Measurements from ENCODE around the gene TDRD9. TPM values are rescaled to one million over a fixed set of nuclear protein-coding genes. Genes with fewer than 3 reads are reported as not detected.

The TDRD9 gene
- total RNA-seq, 1 experiment from 2014 or later, result 0.07 TPM

DNA sequence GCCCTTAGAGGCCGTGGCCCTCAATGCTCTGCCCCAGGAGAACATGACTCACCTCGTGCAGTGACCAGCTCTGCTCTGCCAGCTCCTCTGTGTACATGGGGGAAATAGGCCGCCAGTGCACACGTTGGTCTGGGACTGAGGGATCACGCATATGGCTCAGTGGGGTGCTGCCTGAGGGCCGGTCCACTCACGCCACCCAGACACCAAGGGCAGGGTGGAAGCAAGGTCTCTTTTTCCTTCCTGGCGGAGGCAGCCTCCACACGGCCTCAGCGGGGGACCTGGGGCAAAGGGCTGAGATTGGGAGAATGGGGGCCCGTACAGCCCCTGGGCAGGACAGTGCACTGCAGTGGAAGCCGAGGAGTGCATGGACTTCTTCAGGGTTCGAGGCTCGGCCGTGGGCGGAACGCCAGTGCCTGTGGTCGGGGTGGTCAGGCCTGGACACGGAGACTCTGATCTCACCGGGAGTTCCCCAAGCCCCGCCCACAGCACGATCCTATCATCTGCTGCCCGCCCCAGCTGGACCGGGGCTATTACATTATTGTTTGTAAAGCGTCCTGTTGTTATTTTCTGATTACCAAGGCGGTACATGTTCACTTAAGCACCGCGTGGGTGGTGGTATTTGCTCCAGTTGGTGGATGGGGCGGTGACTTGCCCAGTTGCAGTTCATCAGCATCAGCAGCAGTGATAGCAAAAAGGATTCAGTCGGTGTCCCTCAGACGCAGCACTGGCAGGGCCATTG is 38.8 kb upstream of the TDRD9 start:
- Histone ChIP-seq H3K9ac (ENCODE audit: low read length) (no peak overlapping the region), H3K27ac (ENCODE audit: low read length) (no peak overlapping the region), H4K20me1 (ENCODE audit: low read length) (no peaks in the 10 kb centered on the region), H3K9me3 (ENCODE audit: low read length) (no peaks in the 10 kb centered on the region), H3K4me1 (ENCODE audit: insufficient read depth, low read length) (0 out of 2 replicates have a peak, but pooled peaks cover 3% of the 10 kb centered on the region), H3K79me2 (ENCODE audit: low read length) (no peaks in the 10 kb centered on the region), H3K36me3 (ENCODE audit: low read depth, low read length) (no peaks in the 10 kb centered on the region), H3K4me2 (ENCODE audit: low read length) (no peak overlapping the region), H2AFZ (ENCODE audit: low read length) (0 out of 2 replicates have a peak overlapping the region, but pooled peaks have one; percentile 6), H3K9me2 (replicated peaks; ENCODE audit: low read length) (no peaks in the 10 kb centered on the region), H3K27me3 (ENCODE audit: low read length) (no peaks in the 10 kb centered on the region), H3K4me3 (ENCODE audit: low read length) (no peak overlapping the region), H3F3A (ENCODE audit: low read length, unreplicated experiment) (no peaks in the 10 kb centered on the region)
- DNase-seq, result peak; percentile 7
- ATAC-seq, result peak; percentile 80
- no TSS peak for BruUV-seq (replicated peaks)
- ChIA-PET POLR2A (ENCODE audit: unreplicated experiment) (no interaction called here), CTCF (interaction anchor here (0.9 kb wide), 1 partner anchor 81 kb away, joined by 3 read pairs; no protein-coding TSS in a partner anchor)
- TF ChIP-seq EZH2phosphoT487 (IDR thresholded peaks at IDR 0.05; ENCODE audit: borderline replicate concordance, low read length) (no peak), EZH2 (IDR thresholded peaks at IDR 0.05; ENCODE audit: low read length, unreplicated experiment) (no peak)
- intact Hi-C loops (cut with micrococcal nuclease), result no loop called here

DNA sequence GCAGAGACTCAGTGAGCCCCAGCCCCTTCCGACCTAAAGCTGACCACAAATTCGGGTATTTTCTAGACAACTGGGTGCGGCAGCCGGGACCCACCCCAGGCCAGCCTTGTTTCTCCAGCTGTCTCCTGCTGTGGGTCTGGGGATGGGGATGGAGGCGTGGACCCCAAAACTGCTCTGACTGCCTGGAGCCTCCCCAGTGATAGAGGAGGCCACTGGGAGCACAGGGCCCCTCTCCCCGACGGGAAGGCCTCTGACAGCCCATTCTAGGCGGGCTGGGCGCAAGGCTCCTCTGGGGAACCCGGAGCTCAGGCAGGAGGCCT is 38.2 kb upstream of the TDRD9 start:
- POLR2A ChIA-PET (ENCODE audit: unreplicated experiment), result no interaction called here
- no TSS peak for BruUV-seq (replicated peaks)
- no peak overlapping the region for H3K9ac ChIP-seq (ENCODE audit: low read length)

DNA sequence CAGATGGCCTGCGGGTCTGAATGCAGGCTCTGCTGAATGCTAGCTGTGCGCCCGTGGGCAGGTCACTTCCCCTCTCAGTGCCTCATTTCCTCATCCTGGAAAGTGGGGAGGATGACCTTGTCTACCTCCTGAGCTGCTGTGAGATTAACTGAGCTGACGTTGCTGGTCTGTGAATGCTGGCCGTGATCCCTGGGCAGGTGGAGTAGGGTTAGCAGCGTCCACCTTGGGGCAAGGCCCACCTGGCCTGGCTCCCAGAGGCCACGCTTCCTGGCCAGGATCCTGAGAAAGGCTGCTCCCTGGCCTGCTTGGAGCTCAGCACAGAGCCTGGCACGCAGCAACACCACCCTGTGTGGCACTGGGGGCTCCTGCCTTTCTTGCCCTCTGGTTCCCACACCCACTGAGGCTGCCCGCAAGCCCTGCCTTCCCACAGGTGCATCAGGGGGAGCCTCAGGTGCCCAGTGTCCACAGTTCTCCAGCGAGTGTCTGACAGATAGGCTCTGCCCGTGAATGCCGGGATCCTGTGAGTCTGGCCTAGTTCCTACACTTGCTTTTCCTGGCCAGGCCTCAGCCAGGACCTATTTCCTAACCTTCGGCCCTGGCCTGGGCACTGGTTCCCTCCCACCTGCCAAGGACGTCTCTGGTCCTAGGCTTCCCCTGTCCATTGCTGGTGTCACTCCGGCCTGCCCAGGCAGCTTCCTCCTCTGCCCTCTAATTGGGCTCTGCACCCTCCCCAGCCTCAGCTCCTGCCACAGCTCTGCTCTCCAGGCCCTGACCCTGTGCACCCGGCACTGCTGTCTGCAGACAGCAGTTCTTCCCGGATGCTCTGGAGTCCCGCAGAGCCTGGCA is 37.2 kb upstream of the TDRD9 start:
- H3K27ac ChIP-seq (ENCODE audit: low read length), result no peak overlapping the region
- no peaks in the 10 kb centered on the region for H3K79me2 ChIP-seq (ENCODE audit: low read length)
- no peaks in the 10 kb centered on the region for H3K27me3 ChIP-seq (ENCODE audit: low read length)
- DNase-seq (no peak), ATAC-seq (no peak)
- no peaks in the 10 kb centered on the region for H3K9me2 ChIP-seq (replicated peaks; ENCODE audit: low read length)
- intact Hi-C loops (cut with micrococcal nuclease), result no loop called here
- ChIA-PET CTCF (no interaction called here), POLR2A (ENCODE audit: unreplicated experiment) (no interaction called here)
- H3K4me2 ChIP-seq (ENCODE audit: low read length), result no peak overlapping the region
- H2AFZ ChIP-seq (ENCODE audit: low read length), result no peak overlapping the region
- H3K9ac ChIP-seq (ENCODE audit: low read length), result no peak overlapping the region
- H4K20me1 ChIP-seq (ENCODE audit: low read length), result no peaks in the 10 kb centered on the region
- no peaks in the 10 kb centered on the region for H3K9me3 ChIP-seq (ENCODE audit: low read length)
- no TSS peak for BruUV-seq (replicated peaks)
- 0 out of 2 replicates have a peak, but pooled peaks cover 3% of the 10 kb centered on the region for H3K4me1 ChIP-seq (ENCODE audit: insufficient read depth, low read length)
- H3F3A ChIP-seq (ENCODE audit: low read length, unreplicated experiment), result no peaks in the 10 kb centered on the region
- H3K4me3 ChIP-seq (ENCODE audit: low read length), result no peak overlapping the region
- TF ChIP-seq, protein P1, sequence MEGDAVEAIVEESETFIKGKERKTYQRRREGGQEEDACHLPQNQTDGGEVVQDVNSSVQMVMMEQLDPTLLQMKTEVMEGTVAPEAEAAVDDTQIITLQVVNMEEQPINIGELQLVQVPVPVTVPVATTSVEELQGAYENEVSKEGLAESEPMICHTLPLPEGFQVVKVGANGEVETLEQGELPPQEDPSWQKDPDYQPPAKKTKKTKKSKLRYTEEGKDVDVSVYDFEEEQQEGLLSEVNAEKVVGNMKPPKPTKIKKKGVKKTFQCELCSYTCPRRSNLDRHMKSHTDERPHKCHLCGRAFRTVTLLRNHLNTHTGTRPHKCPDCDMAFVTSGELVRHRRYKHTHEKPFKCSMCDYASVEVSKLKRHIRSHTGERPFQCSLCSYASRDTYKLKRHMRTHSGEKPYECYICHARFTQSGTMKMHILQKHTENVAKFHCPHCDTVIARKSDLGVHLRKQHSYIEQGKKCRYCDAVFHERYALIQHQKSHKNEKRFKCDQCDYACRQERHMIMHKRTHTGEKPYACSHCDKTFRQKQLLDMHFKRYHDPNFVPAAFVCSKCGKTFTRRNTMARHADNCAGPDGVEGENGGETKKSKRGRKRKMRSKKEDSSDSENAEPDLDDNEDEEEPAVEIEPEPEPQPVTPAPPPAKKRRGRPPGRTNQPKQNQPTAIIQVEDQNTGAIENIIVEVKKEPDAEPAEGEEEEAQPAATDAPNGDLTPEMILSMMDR (conservative IDR thresholded peaks at IDR 0.05; ENCODE audit: low read depth, low read length), result no peak
- no peak for TF ChIP-seq EZH2phosphoT487 (IDR thresholded peaks at IDR 0.05; ENCODE audit: borderline replicate concordance, low read length)
- no peak for TF ChIP-seq EZH2 (IDR thresholded peaks at IDR 0.05; ENCODE audit: low read length, unreplicated experiment)
- no peaks in the 10 kb centered on the region for H3K36me3 ChIP-seq (ENCODE audit: low read depth, low read length)

More for the DNA sequence above, 38.2 kb upstream of the TDRD9 start:
- H3K79me2 ChIP-seq (ENCODE audit: low read length), result no peaks in the 10 kb centered on the region
- TF ChIP-seq EZH2phosphoT487 (IDR thresholded peaks at IDR 0.05; ENCODE audit: borderline replicate concordance, low read length) (no peak), EZH2 (IDR thresholded peaks at IDR 0.05; ENCODE audit: low read length, unreplicated experiment) (no peak)
- TF ChIP-seq, protein P1 (conservative IDR thresholded peaks at IDR 0.05; ENCODE audit: low read depth, low read length), result no peak
- no peak overlapping the region for H2AFZ ChIP-seq (ENCODE audit: low read length)
- no peak overlapping the region for H3K4me3 ChIP-seq (ENCODE audit: low read length)
- DNase-seq, result no peak
- H3K4me2 ChIP-seq (ENCODE audit: low read length), result no peak overlapping the region
- H3K27me3 ChIP-seq (ENCODE audit: low read length), result no peaks in the 10 kb centered on the region
- H3K4me1 ChIP-seq (ENCODE audit: insufficient read depth, low read length), result 0 out of 2 replicates have a peak, but pooled peaks cover 3% of the 10 kb centered on the region
- no peaks in the 10 kb centered on the region for H3K9me2 ChIP-seq (replicated peaks; ENCODE audit: low read length)
- H4K20me1 ChIP-seq (ENCODE audit: low read length), result no peaks in the 10 kb centered on the region
- no peak for ATAC-seq
- no peaks in the 10 kb centered on the region for H3K36me3 ChIP-seq (ENCODE audit: low read depth, low read length)
- no peak overlapping the region for H3K27ac ChIP-seq (ENCODE audit: low read length)
- intact Hi-C loops (cut with micrococcal nuclease), result no loop called here
- CTCF ChIA-PET, result no interaction called here
- no peaks in the 10 kb centered on the region for H3F3A ChIP-seq (ENCODE audit: low read length, unreplicated experiment)
- H3K9me3 ChIP-seq (ENCODE audit: low read length), result no peaks in the 10 kb centered on the region
